ENCODE measurements around the gene TRERF1.

- TF ChIP-seq EZH2 (IDR thresholded peaks at IDR 0.05; ENCODE audit: low read length, unreplicated experiment) (no peak), CTCF (conservative IDR thresholded peaks at IDR 0.05; ENCODE audit: low read depth, low read length) (no peak), EZH2phosphoT487 (IDR thresholded peaks at IDR 0.05; ENCODE audit: borderline replicate concordance, low read length) (no peak)
Measured at GRCh38 chr6:42296614-42297013, 155.1 kb downstream of the TRERF1 start.
